DND-41 (cell line): Measurements from ENCODE around the gene LRRC59.
"Not testable (repeated sequence)": the region's sequence is repeated elsewhere in the genome, so short reads cannot be mapped to it uniquely, and the experiment has no call there.

Experiments used
- ATAC-seq: fragments of 200-7000 bp; cut with Tn5 transposase; 3 replicates; pipeline ENCODE4 v1.9.1; 2021; ENCODE audit warnings: low read depth; ENCODE audit not compliant: insufficient read depth
- DNase-seq: peaks from one replicate; pipeline ENCODE4 v3.0.0-alpha.2; 2020
- H2AFZ ChIP-seq: 2 replicates; pipeline ENCODE4 v1.6.0; 2012; ENCODE audit warnings: low read depth, low read length
- H3K27ac ChIP-seq: 2 replicates; pipeline ENCODE4 v1.5.1; 2012; ENCODE audit warnings: low read length, inconsistent platforms
- H3K27me3 ChIP-seq: fragments of 200-600 bp; sonication (generic); 2 replicates; pipeline ENCODE4 v1.6.0; 2012; ENCODE audit warnings: low read length, mild to moderate bottlenecking, inconsistent platforms; ENCODE audit not compliant: insufficient read depth, poor library complexity
- H3K36me3 ChIP-seq: 2 replicates; pipeline ENCODE4 v1.5.1; 2012; ENCODE audit warnings: low read length, inconsistent platforms; ENCODE audit not compliant: insufficient read depth
- H3K4me1 ChIP-seq: 2 replicates; pipeline ENCODE4 v1.5.1; 2012; ENCODE audit warnings: mild to moderate bottlenecking, low read length; ENCODE audit not compliant: insufficient read depth
- H3K4me2 ChIP-seq: 2 replicates; pipeline ENCODE4 v1.6.0; 2012; ENCODE audit warnings: mild to moderate bottlenecking, moderate library complexity, low read length, inconsistent platforms; ENCODE audit not compliant: insufficient read depth
- H3K4me3 ChIP-seq, 2 experiments: fragments of 200-600 bp in 1 of 2; shearing (Covaris generic) in 1 of 2; 2 replicates each; pipeline ENCODE4 v1.5.1; 2012 to 2016; ENCODE audit warnings: inconsistent platforms in 2 of 2, low read length in 2 of 2, mild to moderate bottlenecking in 2 of 2, low read depth in 1 of 2, moderate library complexity in 1 of 2
- H3K79me2 ChIP-seq: 2 replicates; pipeline ENCODE4 v1.6.0; 2012; ENCODE audit warnings: low read length, inconsistent platforms; ENCODE audit not compliant: insufficient read depth
- H3K9ac ChIP-seq: 2 replicates; pipeline ENCODE4 v1.6.0; 2012; ENCODE audit warnings: low read depth, mild to moderate bottlenecking, inconsistent platforms, low read length, moderate library complexity
- H3K9me3 ChIP-seq: 2 replicates; pipeline ENCODE4 v1.5.1; 2012; ENCODE audit warnings: low read length, moderate library complexity, mild to moderate bottlenecking, inconsistent platforms; ENCODE audit not compliant: insufficient read depth, severe bottlenecking
- H4K20me1 ChIP-seq: 2 replicates; pipeline ENCODE4 v1.6.0; 2012; ENCODE audit warnings: low read length; ENCODE audit not compliant: insufficient read depth
- CTCF ChIP-seq: IDR thresholded peaks from 2 replicates; pipeline ENCODE4 v1.5.1; 2012; ENCODE audit warnings: borderline replicate concordance, low read length, moderate library complexity, mild to moderate bottlenecking; ENCODE audit not compliant: poor library complexity, severe bottlenecking; ENCODE audit errors: extremely low read depth
- EZH2 ChIP-seq: IDR thresholded peaks from 3 replicates; pipeline ENCODE4 v1.6.1; 2012; ENCODE audit warnings: borderline replicate concordance, low read depth, mild to moderate bottlenecking, moderate library complexity, low read length, inconsistent platforms; ENCODE audit not compliant: severe bottlenecking

Gene LRRC59

GRCh38 chr17:50406578-50406977, 9.3 kb upstream of the LRRC59 start:
- no peak overlapping the region for H3K9ac ChIP-seq
- H3K36me3 ChIP-seq = no peaks in the 10 kb centered on the region
- H3K79me2 ChIP-seq = no peaks in the 10 kb centered on the region
- no peak overlapping the region for H3K4me3 ChIP-seq
- H3K4me1 ChIP-seq = no peaks in the 10 kb centered on the region
- H3K27ac ChIP-seq = no peak overlapping the region
- ATAC-seq (no peak), DNase-seq (no peak)
- H4K20me1 ChIP-seq = no peaks in the 10 kb centered on the region
- H3K9me3 ChIP-seq = no peaks in the 10 kb centered on the region
- H2AFZ ChIP-seq = no peak overlapping the region
- H3K4me2 ChIP-seq = no peak overlapping the region
- TF ChIP-seq EZH2 = no peak
- no peak for TF ChIP-seq CTCF
- no peaks in the 10 kb centered on the region for H3K27me3 ChIP-seq

GRCh38 chr17:50405351-50405750, 8.0 kb upstream of the LRRC59 start:
- not testable (repeated sequence) for H3K27ac ChIP-seq, H3K36me3 ChIP-seq, H3K79me2 ChIP-seq, H3K4me1 ChIP-seq, H3K27me3 ChIP-seq, H3K4me3 ChIP-seq, ATAC-seq, DNase-seq, H3K4me2 ChIP-seq, H2AFZ ChIP-seq, H4K20me1 ChIP-seq, H3K9ac ChIP-seq, H3K9me3 ChIP-seq

GRCh38 chr17:50399591-50399990, 2.3 kb upstream of the LRRC59 start:
- not testable (repeated sequence) for H2AFZ ChIP-seq, H3K9me3 ChIP-seq, H3K27me3 ChIP-seq, H3K9ac ChIP-seq, ATAC-seq, H3K4me3 ChIP-seq, H3K4me2 ChIP-seq, H3K27ac ChIP-seq, DNase-seq
- Histone ChIP-seq H3K79me2 (peaks cover 29% of the 10 kb centered on the region), H4K20me1 (peaks cover 22% of the 10 kb centered on the region; the same call in 1 of the 2 replicates), H3K36me3 (peaks cover 17% of the 10 kb centered on the region), H3K4me1 (peaks cover 28% of the 10 kb centered on the region)

- not testable (repeated sequence) for H3K4me2 ChIP-seq, H3K27me3 ChIP-seq, H2AFZ ChIP-seq, H3K9me3 ChIP-seq, H3K27ac ChIP-seq, DNase-seq, H3K9ac ChIP-seq, H3K4me3 ChIP-seq, ATAC-seq
- Histone ChIP-seq H3K79me2 (peaks cover 37% of the 10 kb centered on the region), H3K4me1 (peaks cover 32% of the 10 kb centered on the region), H3K36me3 (peaks cover 26% of the 10 kb centered on the region), H4K20me1 (peaks cover 28% of the 10 kb centered on the region; the same call in 1 of the 2 replicates)
Measured at GRCh38 chr17:50398672-50399071, 1.3 kb upstream of the LRRC59 start.

GRCh38 chr17:50397919-50398285, 579 bp upstream of the LRRC59 start:
- DNase-seq = no peak
- H3K9ac ChIP-seq = peak overlapping the region; percentile 91
- peaks cover 33% of the 10 kb centered on the region; the same call in 1 of the 2 replicates for H4K20me1 ChIP-seq
- H3K9me3 ChIP-seq = no peaks in the 10 kb centered on the region
- peak overlapping the region; percentile 87 for H3K4me2 ChIP-seq
- peak overlapping the region in 1 of 2 experiments; percentile 96; a peak in 3 of 4 replicates for H3K4me3 ChIP-seq
- peak overlapping the region; percentile 50 for H3K27ac ChIP-seq
- ATAC-seq = no peak
- H3K36me3 ChIP-seq = peaks cover 34% of the 10 kb centered on the region
- peak overlapping the region; percentile 93 for H2AFZ ChIP-seq
- H3K4me1 ChIP-seq = peaks cover 32% of the 10 kb centered on the region
- peaks cover 44% of the 10 kb centered on the region for H3K79me2 ChIP-seq
- no peak for TF ChIP-seq EZH2
- no peak for TF ChIP-seq CTCF
- no peaks in the 10 kb centered on the region for H3K27me3 ChIP-seq
